ENCODE measurements around the gene LIN9. TPM values are rescaled to one million over a fixed set of nuclear protein-coding genes. Genes with fewer than 3 reads are reported as not detected.

The LIN9 gene
- total RNA-seq, 1 donor from 2014 or later, result 19.5 TPM

- intact Hi-C loops (cut with micrococcal nuclease), result no loop called here
- no peaks in the 10 kb centered on the region for H3K27me3 ChIP-seq (ENCODE audit: low read depth)
- no peaks in the 10 kb centered on the region for H3K4me1 ChIP-seq
- H3K36me3 ChIP-seq, result no peaks in the 10 kb centered on the region
- TF ChIP-seq CTCF (IDR thresholded peaks at IDR 0.05; ENCODE audit: borderline replicate concordance), result no peak
- DNase-seq, result no peak
- H3K9me3 ChIP-seq (replicated peaks), result no peaks in the 10 kb centered on the region
- no peak overlapping the region for H3K4me3 ChIP-seq
- H3K27ac ChIP-seq (replicated peaks), result no peak overlapping the region
Observed at GRCh38 chr1:226215239-226215638, 93.7 kb downstream of the LIN9 start.

- H3K9me3 ChIP-seq (replicated peaks), result no peaks in the 10 kb centered on the region
- no peaks in the 10 kb centered on the region for H3K27me3 ChIP-seq (ENCODE audit: low read depth)
- DNase-seq, result no peak
- no peaks in the 10 kb centered on the region for H3K36me3 ChIP-seq
- H3K27ac ChIP-seq (replicated peaks), result no peak overlapping the region
- intact Hi-C loops (cut with micrococcal nuclease), result no loop called here
- H3K4me3 ChIP-seq, result no peak overlapping the region
- no peak for TF ChIP-seq CTCF (IDR thresholded peaks at IDR 0.05; ENCODE audit: borderline replicate concordance)
- no peaks in the 10 kb centered on the region for H3K4me1 ChIP-seq
Observed at GRCh38 chr1:226212545-226212944, 96.4 kb downstream of the LIN9 start.

GRCh38 chr1:226211181-226211821, 97.7 kb downstream of the LIN9 start:
- Histone ChIP-seq H3K4me1 (no peaks in the 10 kb centered on the region), H3K4me3 (no peak overlapping the region), H3K36me3 (no peaks in the 10 kb centered on the region), H3K27me3 (ENCODE audit: low read depth) (no peaks in the 10 kb centered on the region), H3K27ac (replicated peaks) (no peak overlapping the region), H3K9me3 (replicated peaks) (no peaks in the 10 kb centered on the region)
- DNase-seq, result no peak
- TF ChIP-seq CTCF (IDR thresholded peaks at IDR 0.05; ENCODE audit: borderline replicate concordance), result no peak
- intact Hi-C loops (cut with micrococcal nuclease), result no loop called here

GRCh38 chr1:226210571-226211176, 98.3 kb downstream of the LIN9 start:
- no peak for TF ChIP-seq CTCF (IDR thresholded peaks at IDR 0.05; ENCODE audit: borderline replicate concordance)
- no peaks in the 10 kb centered on the region for H3K36me3 ChIP-seq
- no peak overlapping the region for H3K4me3 ChIP-seq
- intact Hi-C loops (cut with micrococcal nuclease), result no loop called here
- DNase-seq, result no peak
- no peaks in the 10 kb centered on the region for H3K9me3 ChIP-seq (replicated peaks)
- no peaks in the 10 kb centered on the region for H3K4me1 ChIP-seq
- H3K27ac ChIP-seq (replicated peaks), result no peak overlapping the region
- H3K27me3 ChIP-seq (ENCODE audit: low read depth), result no peaks in the 10 kb centered on the region

DNA sequence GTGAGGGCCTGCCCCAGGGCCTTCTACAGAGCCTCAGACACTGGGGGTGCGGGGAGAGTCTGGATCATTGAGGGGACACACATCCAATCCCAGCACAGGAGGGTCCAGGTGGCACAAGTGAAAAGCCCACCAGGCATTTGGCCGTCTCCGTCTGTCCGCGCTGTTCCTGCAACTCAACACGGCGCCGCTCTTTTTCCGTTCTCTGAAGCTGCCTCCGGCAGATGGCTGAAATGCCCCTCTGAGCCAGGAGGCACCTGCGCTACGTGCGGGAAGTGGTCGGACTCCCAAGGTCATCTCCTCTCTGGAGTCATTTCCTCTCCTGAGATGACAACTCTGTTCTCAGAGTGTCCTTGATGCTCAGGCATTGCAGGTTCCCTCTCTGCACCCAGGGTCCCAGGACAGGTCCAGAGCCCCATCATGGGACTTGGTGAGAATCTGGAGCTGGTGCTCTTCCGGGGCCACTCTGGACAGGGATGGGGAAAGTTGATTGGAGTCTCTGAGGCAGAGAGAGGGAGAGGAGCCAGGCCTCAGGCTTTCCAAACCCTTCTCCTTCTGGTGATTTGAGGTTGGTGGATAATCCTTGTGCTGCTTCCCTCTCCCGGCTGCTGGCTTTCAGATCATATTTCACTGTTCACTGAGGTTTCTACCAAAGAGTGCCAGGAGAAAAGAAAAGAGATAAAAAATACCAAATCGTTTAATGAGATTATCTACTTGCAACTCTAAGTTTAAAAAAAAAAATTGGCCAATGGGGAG, 99.5 kb downstream of the LIN9 start:
- Histone ChIP-seq H3K36me3 (no peaks in the 10 kb centered on the region), H3K9me3 (replicated peaks) (no peaks in the 10 kb centered on the region), H3K4me3 (no peak overlapping the region), H3K27ac (replicated peaks) (no peak overlapping the region), H3K27me3 (ENCODE audit: low read depth) (peaks cover 7% of the 10 kb centered on the region), H3K4me1 (no peaks in the 10 kb centered on the region)
- TF ChIP-seq CTCF (IDR thresholded peaks at IDR 0.05; ENCODE audit: borderline replicate concordance), result no peak
- intact Hi-C loops (cut with micrococcal nuclease), result no loop called here
- DNase-seq, result no peak
